Measurements from ENCODE around the gene SMIM43. TPM values are rescaled to one million over a fixed set of nuclear protein-coding genes. Genes with fewer than 3 reads are reported as not detected.

The SMIM43 gene
- total and polyA plus RNA-seq, 2 of the 8 experiments (the other 6 are each of a cell fraction or from before 2014, with no cell fraction given), result 0.50 to 0.94 TPM

DNA sequence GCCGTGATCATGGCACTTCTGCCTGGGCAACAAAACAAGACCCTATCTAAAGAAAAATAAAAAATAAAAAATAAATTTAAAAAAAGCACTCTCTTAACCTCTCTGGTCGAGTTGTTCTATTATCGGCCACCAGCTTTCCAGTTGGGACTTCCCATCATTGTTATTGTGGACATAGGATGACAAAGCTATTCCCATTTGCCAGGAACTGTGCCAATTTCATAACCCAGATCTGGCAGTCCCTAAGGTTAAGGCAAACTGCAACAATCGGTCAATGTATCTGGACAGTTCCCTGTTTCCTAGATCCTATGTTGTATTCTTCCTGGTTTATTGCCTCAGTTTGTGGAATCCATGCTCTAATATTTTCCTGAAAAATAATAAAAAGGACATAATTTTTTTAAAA is 50.4 kb downstream of the SMIM43 start:
- no peak overlapping the region for H2BK15ac ChIP-seq (ENCODE audit: low read length)
- no peak overlapping the region for H3K23ac ChIP-seq (ENCODE audit: insufficient read length)
- H4K5ac ChIP-seq (ENCODE audit: insufficient read length, low read depth, low read length), result no peak overlapping the region
- H4K20me1 ChIP-seq (replicated peaks in 1 of 2; ENCODE audit: control insufficient read depth in 1 of 2, insufficient read depth in 2 of 2, low read length in 2 of 2), result no peaks in the 10 kb centered on the region
- no peak overlapping the region for H2BK20ac ChIP-seq (ENCODE audit: low read length)
- H3K56ac ChIP-seq (replicated peaks; ENCODE audit: insufficient read length, low read depth, low read length), result no peak overlapping the region
- no peak overlapping the region for H3K18ac ChIP-seq (ENCODE audit: extremely low read depth, low read length)
- no peaks in the 10 kb centered on the region; a peak in 1 of 4 replicates for H3K9me3 ChIP-seq (ENCODE audit: insufficient read depth in 2 of 2, low read depth in 1 of 2, low read length in 1 of 2)
- H3K4me3 ChIP-seq (ENCODE audit: extremely low read depth in 1 of 4, insufficient read depth in 2 of 4, low read depth in 3 of 4, low read length in 4 of 4), result no peak overlapping the region
- H2BK5ac ChIP-seq (ENCODE audit: low read depth, low read length), result no peak overlapping the region
- POLR2A ChIA-PET (ENCODE audit: partially characterized antibody), result interaction anchor here (1.0 kb wide), 1 partner anchor 18 kb away, joined by 3 read pairs; no protein-coding TSS in a partner anchor
- WGBS, 2 experiments (ENCODE audit: extremely low coverage in 1 of 2, insufficient coverage in 1 of 2, insufficient read length in 1 of 2, insufficient replicate concordance in 2 of 2, low coverage in 1 of 2, low lambda C conversion rate in 2 of 2, missing lambda C conversion rate in 1 of 2), result 88% methylated on average over 4 of the region's 4 CpGs; no CpG with 5 or more reads in 1 of the 2 experiments
- DNase-seq (ENCODE audit: low read depth in 1 of 2, low spot score in 2 of 2) (no peak), FAIRE-seq (no peak)
- no peak overlapping the region for H3K9ac ChIP-seq (replicated peaks in 1 of 4; ENCODE audit: extremely low read depth in 1 of 4, low read depth in 3 of 4, low read length in 3 of 4)
- no peak overlapping the region for H2AFZ ChIP-seq (ENCODE audit: low read length)
- no peaks in the 10 kb centered on the region for H3K23me2 ChIP-seq (ENCODE audit: low read depth, low read length)
- no peak overlapping the region for H3K27ac ChIP-seq (ENCODE audit: low read depth, low read length)
- H3K36me3 ChIP-seq (ENCODE audit: control insufficient read depth in 2 of 4, insufficient read depth in 4 of 4, low read length in 3 of 4), result no peaks in the 10 kb centered on the region
- H2BK120ac ChIP-seq (replicated peaks; ENCODE audit: low read depth, low read length), result no peak overlapping the region
- no peak overlapping the region for H4K8ac ChIP-seq (ENCODE audit: extremely low read depth, insufficient read depth, low read length)
- CTCF ChIA-PET (ENCODE audit: partially characterized antibody), result interaction anchor here (1.2 to 3.5 kb wide), 4 partner anchors 10 to 22 kb away, joined by 3 to 20 read pairs (median 6); no protein-coding TSS in a partner anchor
- no peak overlapping the region for H2BK12ac ChIP-seq (ENCODE audit: low read depth, low read length)
- no peak overlapping the region for H4K91ac ChIP-seq (replicated peaks; ENCODE audit: insufficient read length, low read length)
- H3K79me2 ChIP-seq (ENCODE audit: control insufficient read depth in 1 of 2, insufficient read depth in 2 of 2, low read length in 2 of 2), result no peaks in the 10 kb centered on the region
- no peaks in the 10 kb centered on the region for H3K27me3 ChIP-seq (replicated peaks in 1 of 4; ENCODE audit: control insufficient read depth in 3 of 4, extremely low read depth in 1 of 4, insufficient read depth in 3 of 4, low read length in 3 of 4)
- peaks cover 5 to 10% (median 7%) of the 10 kb centered on the region in 4 experiments; a peak in 5 of 7 replicates for H3K4me1 ChIP-seq (replicated peaks in 1 of 4; ENCODE audit: control insufficient read depth in 3 of 4, insufficient read depth in 4 of 4, low read length in 3 of 4)
- H2AK5ac ChIP-seq (ENCODE audit: low read depth, low read length), result no peak overlapping the region
- H3K4me2 ChIP-seq (ENCODE audit: insufficient read depth in 1 of 2, low read depth in 2 of 2, low read length in 2 of 2), result no peak overlapping the region
- no peak overlapping the region for H3K14ac ChIP-seq (ENCODE audit: insufficient read length)
- no peaks in the 10 kb centered on the region for H3K79me1 ChIP-seq (ENCODE audit: low read depth, low read length)
- no peak overlapping the region for H3K4ac ChIP-seq (replicated peaks; ENCODE audit: insufficient read length, low read depth, low read length)
- TF ChIP-seq PHF8 (conservative IDR thresholded peaks at IDR 0.05; ENCODE audit: low read depth, low read length) (no peak), SRF (IDR thresholded peaks at IDR 0.05; ENCODE audit: low read depth, low read length) (no peak), CHD1 (IDR thresholded peaks at IDR 0.05; ENCODE audit: low read depth, low read length) (no peak), SAP30 (IDR thresholded peaks at IDR 0.05; ENCODE audit: insufficient read depth, insufficient replicate concordance, low read length) (no peak), POU5F1 (IDR thresholded peaks at IDR 0.05; ENCODE audit: low read depth, low read length) (no peak), RFX5 (IDR thresholded peaks at IDR 0.05; ENCODE audit: borderline replicate concordance, low read depth, low read length) (no peak), TCF12 (IDR thresholded peaks at IDR 0.05; ENCODE audit: low read depth, low read length) (no peak), TAF1 (IDR thresholded peaks at IDR 0.05; ENCODE audit: low read depth, low read length) (no peak), CBX8 (IDR thresholded peaks at IDR 0.05; ENCODE audit: borderline replicate concordance, low read depth, low read length) (no peak), SIRT6 (IDR thresholded peaks at IDR 0.05; ENCODE audit: low read length) (no peak), CHD2 (IDR thresholded peaks at IDR 0.05; ENCODE audit: low read length) (no peak)
- TF ChIP-seq, protein P1, sequence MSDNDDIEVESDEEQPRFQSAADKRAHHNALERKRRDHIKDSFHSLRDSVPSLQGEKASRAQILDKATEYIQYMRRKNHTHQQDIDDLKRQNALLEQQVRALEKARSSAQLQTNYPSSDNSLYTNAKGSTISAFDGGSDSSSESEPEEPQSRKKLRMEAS (IDR thresholded peaks at IDR 0.05), result no peak
- TF ChIP-seq, protein P2, sequence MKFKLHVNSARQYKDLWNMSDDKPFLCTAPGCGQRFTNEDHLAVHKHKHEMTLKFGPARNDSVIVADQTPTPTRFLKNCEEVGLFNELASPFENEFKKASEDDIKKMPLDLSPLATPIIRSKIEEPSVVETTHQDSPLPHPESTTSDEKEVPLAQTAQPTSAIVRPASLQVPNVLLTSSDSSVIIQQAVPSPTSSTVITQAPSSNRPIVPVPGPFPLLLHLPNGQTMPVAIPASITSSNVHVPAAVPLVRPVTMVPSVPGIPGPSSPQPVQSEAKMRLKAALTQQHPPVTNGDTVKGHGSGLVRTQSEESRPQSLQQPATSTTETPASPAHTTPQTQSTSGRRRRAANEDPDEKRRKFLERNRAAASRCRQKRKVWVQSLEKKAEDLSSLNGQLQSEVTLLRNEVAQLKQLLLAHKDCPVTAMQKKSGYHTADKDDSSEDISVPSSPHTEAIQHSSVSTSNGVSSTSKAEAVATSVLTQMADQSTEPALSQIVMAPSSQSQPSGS (IDR thresholded peaks at IDR 0.05; ENCODE audit: low read length), result no peak

Data from H1 (cell line).